A549 (cell line): Measurements from ENCODE around the gene ACAA1. TPM values are rescaled to one million over a fixed set of nuclear protein-coding genes. Genes with fewer than 3 reads are reported as not detected.

Experiments used
- ATAC-seq, 2 experiments: fragments of 200-7000 bp in 1 of 2; fragments of >200 bp in 1 of 2; cut with Nextera tagmentation in 1 of 2; cut with Tn5 transposase in 1 of 2; 3 replicates each; pipeline versions ENCODE4 v1.8.0 to v1.9.1; 2018 to 2020; ENCODE audit warnings: mild to moderate bottlenecking in 1 of 2, moderate library complexity in 1 of 2
- CTCF ChIA-PET: fragments of 300-600 bp; sonication (Branson Sonifier 250); formaldehyde crosslinking; extraction: SDS; loops from one replicate; lab custom pipeline; 2021; ENCODE audit warnings: antibody characterized with exemption, inconsistent platforms; lab: Yijun Ruan, JAX
- POLR2A ChIA-PET: fragments of 350-600 bp; formaldehyde crosslinking; extraction: SDS; loops from one replicate; lab custom pipeline; 2021; ENCODE audit warnings: antibody characterized with exemption, inconsistent platforms; lab: Yijun Ruan, JAX
- DNase-seq, 2 experiments: peaks; one replicate each; pipeline versions ENCODE4 v3.0.0 to v3.0.0-alpha.2; 2011 to 2016; ENCODE audit warnings: low read depth in 1 of 2, low spot score in 1 of 2
- FAIRE-seq: peaks from 2 replicates; lab custom pipeline; 2011; peaks lifted over from hg19 to GRCh38; lab: Jason Lieb, UNC
- H3K27ac ChIP-seq, 2 experiments: fragments of >200 bp; sonication (Bioruptor Twin); formaldehyde crosslinking; 3 replicates each; pipeline ENCODE4 v1.5.1; 2016 to 2017
- H3K4me1 ChIP-seq: fragments of >200 bp; sonication (Bioruptor Twin); formaldehyde crosslinking; 3 replicates; pipeline ENCODE4 v1.6.1; 2016
- H3K4me2 ChIP-seq: fragments of >200 bp; sonication (Bioruptor Twin); formaldehyde crosslinking; 3 replicates; pipeline ENCODE4 v1.6.1; 2016
- H3K4me3 ChIP-seq: fragments of >200 bp; sonication (Bioruptor Twin); formaldehyde crosslinking; 3 replicates; pipeline ENCODE4 v1.5.1; 2016
- H3K9me3 ChIP-seq: fragments of >200 bp; sonication (Bioruptor Twin); formaldehyde crosslinking; 3 replicates; pipeline ENCODE4 v1.6.1; 2016
- CBX8 ChIP-seq: fragments of 200-600 bp; sonication (generic); IDR thresholded peaks from 2 replicates; pipeline ENCODE4 v1.6.1; 2016
- CHD2 ChIP-seq: fragments of 150-350 bp; IDR thresholded peaks from 2 replicates; pipeline ENCODE4 v1.6.1; 2014; ENCODE audit warnings: low read length; ENCODE audit not compliant: partially characterized antibody
- CHD4 ChIP-seq: fragments of 200-600 bp; sonication (generic); IDR thresholded peaks from 2 replicates; pipeline ENCODE4 v1.6.1; 2016; ENCODE audit warnings: antibody characterized with exemption, mild to moderate bottlenecking, borderline replicate concordance
- EHF ChIP-seq: fragments of 250-450 bp; sonication (Bioruptor Pico); IDR thresholded peaks from 2 replicates; pipeline ENCODE4 v1.5.0; 2020; ENCODE audit warnings: mild to moderate bottlenecking
- GATA3 ChIP-seq: IDR thresholded peaks from 2 replicates; pipeline ENCODE4 v1.6.1; 2012; ENCODE audit warnings: borderline replicate concordance
- HEYL ChIP-seq: fragments of 250-450 bp; sonication (Bioruptor Pico); IDR thresholded peaks from 2 replicates; pipeline ENCODE4 v1.8.0; 2021; ENCODE audit warnings: mild to moderate bottlenecking, moderate library complexity
- JUN ChIP-seq, 2 experiments: fragments of >200 bp; sonication (Bioruptor Twin); formaldehyde crosslinking; IDR thresholded peaks; 2 replicates in 1 of 2; 3 replicates in 1 of 2; pipeline ENCODE4 v1.6.1; 2016 to 2017
- MAZ ChIP-seq: fragments of 150-350 bp; IDR thresholded peaks from 2 replicates; pipeline ENCODE4 v1.6.1; 2014; ENCODE audit warnings: antibody characterized with exemption, low read depth, low read length, borderline replicate concordance
- NR3C1 ChIP-seq: fragments of >200 bp; sonication (Bioruptor Twin); formaldehyde crosslinking; IDR thresholded peaks from 3 replicates; pipeline ENCODE4 v1.6.1; 2017
- POLR2A ChIP-seq: IDR thresholded peaks from 2 replicates; pipeline ENCODE4 v1.6.1; 2012; ENCODE audit warnings: mild to moderate bottlenecking, low read length
- POLR2AphosphoS2 ChIP-seq: conservative IDR thresholded peaks from 2 replicates; pipeline ENCODE4 v1.6.1; 2012; ENCODE audit warnings: low read length, improper control_type of control experiment, inconsistent platforms
- RARB ChIP-seq: fragments of 250-450 bp; sonication (Bioruptor Pico); IDR thresholded peaks from 2 replicates; pipeline ENCODE4 v1.8.0; 2021; ENCODE audit warnings: mild to moderate bottlenecking, moderate library complexity
- RCOR1 ChIP-seq: fragments of 150-350 bp; IDR thresholded peaks from 2 replicates; pipeline ENCODE4 v1.6.1; 2014; ENCODE audit warnings: antibody characterized with exemption, low read length, low read depth
- RFX5 ChIP-seq: fragments of 450-650 bp; IDR thresholded peaks from 2 replicates; pipeline ENCODE4 v1.7.1; 2014; ENCODE audit warnings: antibody characterized with exemption, mild to moderate bottlenecking, moderate library complexity
- RNF2 ChIP-seq: fragments of 200-600 bp; sonication (generic); IDR thresholded peaks from 2 replicates; pipeline ENCODE4 v1.6.1; 2016; ENCODE audit warnings: low read depth, mild to moderate bottlenecking, antibody characterized with exemption, moderate library complexity, borderline replicate concordance
- ZC3H11A ChIP-seq: fragments of 450-650 bp; IDR thresholded peaks from 2 replicates; pipeline ENCODE4 v1.6.1; 2014; ENCODE audit warnings: antibody characterized with exemption, mild to moderate bottlenecking
- ZFP36 ChIP-seq: fragments of 450-650 bp; IDR thresholded peaks from 2 replicates; pipeline ENCODE4 v1.6.1; 2014; ENCODE audit warnings: borderline replicate concordance; ENCODE audit not compliant: partially characterized antibody
- WGBS: methylation state at CpG from one replicate; pipeline ENCODE4 v1.1.6; 2017; ENCODE audit errors: missing lambda C conversion rate; 5-methylcytosine and 5-hydroxymethylcytosine counted together
- polyA plus RNA-seq, 4 experiments: library from polyadenylated mRNA; depleted of rRNA in 3 of 4; stranded (reverse); fragments of >200 nt; fragmentation: RNase III in 1 of 4; extraction: RNeasy Plus Mini Kit Qiagen cat#74134 plus additional on column Dnase treatment in 1 of 4; gene quantifications; 2 replicates in 3 of 4; 3 replicates in 1 of 4; pipeline ENCODE4 v1.2.3, GENCODE V29; 2011 to 2017
- TF ChIP-seq, protein P1 (sequence below): fragments of >200 bp; sonication (Bioruptor Twin); formaldehyde crosslinking; IDR thresholded peaks from 2 replicates; pipeline ENCODE4 v1.6.1; 2016
- TF ChIP-seq, protein P2 (sequence below): fragments of >200 bp; sonication (Bioruptor Twin); formaldehyde crosslinking; IDR thresholded peaks from 3 replicates; pipeline ENCODE4 v1.6.1; 2016
- TF ChIP-seq, protein P3 (sequence below): IDR thresholded peaks from 2 replicates; pipeline ENCODE4 v1.6.1; 2012; ENCODE audit warnings: low read depth, borderline replicate concordance
- TF ChIP-seq, protein P4 (sequence below): fragments of >200 bp; sonication (Bioruptor Twin); formaldehyde crosslinking; IDR thresholded peaks from 3 replicates; pipeline ENCODE4 v1.5.1; 2016

The ACAA1 gene
- polyA plus RNA-seq, 2 of the 4 experiments (the other 2 are of a cell fraction): 36.8 to 53.2 TPM

DNA sequence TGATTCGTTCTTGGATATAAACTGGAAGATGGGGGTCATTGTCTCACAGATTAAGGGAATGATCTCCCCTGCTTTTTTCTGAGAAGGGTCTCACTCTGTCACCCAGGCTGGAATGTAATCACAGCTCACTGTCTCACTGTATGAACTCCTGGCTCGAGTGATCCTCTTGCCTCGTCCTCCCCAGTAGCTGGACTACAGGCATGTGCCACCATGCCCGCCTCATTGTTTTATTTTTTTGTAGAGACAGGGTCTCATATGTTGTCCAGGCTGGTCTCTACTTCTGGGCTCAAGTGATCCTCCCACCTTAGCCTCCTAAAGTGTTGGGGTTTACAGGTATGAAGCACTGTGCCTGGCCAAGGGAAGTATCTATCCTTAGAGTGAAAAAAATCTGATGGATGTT lies 33.8 kb upstream of the ACAA1 start:
- Histone ChIP-seq H3K4me2 (no peak overlapping the region), H3K4me1 (peaks cover 52% of the 10 kb centered on the region), H3K9me3 (no peaks in the 10 kb centered on the region)
- POLR2A ChIA-PET: no interaction called here
- no peak for TF ChIP-seq CHD4
- no peak for TF ChIP-seq RFX5
- TF ChIP-seq, protein P1, sequence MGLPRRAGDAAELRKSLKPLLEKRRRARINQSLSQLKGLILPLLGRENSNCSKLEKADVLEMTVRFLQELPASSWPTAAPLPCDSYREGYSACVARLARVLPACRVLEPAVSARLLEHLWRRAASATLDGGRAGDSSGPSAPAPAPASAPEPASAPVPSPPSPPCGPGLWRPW: no peak
- TF ChIP-seq JUN (IDR thresholded peaks at IDR 0.05): no peak
- TF ChIP-seq, all 56 proteins: peak for 0
- CTCF ChIA-PET: no interaction called here
- H3K4me3 ChIP-seq: no peak overlapping the region
- no peak overlapping the region for H3K27ac ChIP-seq
- ATAC-seq (no peak), DNase-seq (no peak), FAIRE-seq (no peak)
- WGBS: 84% methylated on average over 4 of the region's 4 CpGs

DNA sequence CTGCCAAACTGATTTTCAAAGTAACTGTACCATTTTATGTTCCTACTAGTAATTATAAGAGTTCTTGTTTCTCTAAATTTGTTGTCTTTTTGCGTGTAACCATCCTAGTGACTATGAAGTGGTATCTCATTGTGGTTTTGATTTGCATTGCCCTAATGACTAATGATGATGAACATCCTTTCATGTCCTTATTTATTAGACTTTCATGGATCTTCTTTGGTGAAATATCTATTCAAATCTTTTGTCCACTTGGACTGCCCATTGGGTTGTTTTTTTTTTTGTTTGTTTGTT lies 32.0 kb upstream of the ACAA1 start:
- Histone ChIP-seq H3K9me3 (no peaks in the 10 kb centered on the region), H3K27ac (no peak overlapping the region), H3K4me1 (peaks cover 44% of the 10 kb centered on the region), H3K4me3 (no peak overlapping the region)
- WGBS: 92% methylated on average over 1 of the region's 1 CpG
- FAIRE-seq (no peak), DNase-seq (no peak), ATAC-seq (no peak)
- ChIA-PET CTCF (no interaction called here), POLR2A (no interaction called here)
- TF ChIP-seq, protein P2, sequence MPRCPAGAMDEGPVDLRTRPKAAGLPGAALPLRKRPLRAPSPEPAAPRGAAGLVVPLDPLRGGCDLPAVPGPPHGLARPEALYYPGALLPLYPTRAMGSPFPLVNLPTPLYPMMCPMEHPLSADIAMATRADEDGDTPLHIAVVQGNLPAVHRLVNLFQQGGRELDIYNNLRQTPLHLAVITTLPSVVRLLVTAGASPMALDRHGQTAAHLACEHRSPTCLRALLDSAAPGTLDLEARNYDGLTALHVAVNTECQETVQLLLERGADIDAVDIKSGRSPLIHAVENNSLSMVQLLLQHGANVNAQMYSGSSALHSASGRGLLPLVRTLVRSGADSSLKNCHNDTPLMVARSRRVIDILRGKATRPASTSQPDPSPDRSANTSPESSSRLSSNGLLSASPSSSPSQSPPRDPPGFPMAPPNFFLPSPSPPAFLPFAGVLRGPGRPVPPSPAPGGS: no peak
- no peak for TF ChIP-seq GATA3
- no peak for TF ChIP-seq ZC3H11A
- no peak for TF ChIP-seq POLR2A
- no peak for TF ChIP-seq NR3C1
- no peak for TF ChIP-seq RARB (CRISPR knock-in tag)
- no peak for TF ChIP-seq JUN (IDR thresholded peaks at IDR 0.05)
- no peak for TF ChIP-seq RCOR1
- TF ChIP-seq RNF2: no peak
- TF ChIP-seq HEYL (CRISPR knock-in tag): no peak
- TF ChIP-seq MAZ: no peak
- no peak for TF ChIP-seq POLR2AphosphoS2
- no peak for TF ChIP-seq CHD2
- no peak for TF ChIP-seq ZFP36
- TF ChIP-seq CBX8: no peak
- TF ChIP-seq, protein P1: no peak
- no peak for TF ChIP-seq EHF (CRISPR knock-in tag)
- TF ChIP-seq, protein P3, sequence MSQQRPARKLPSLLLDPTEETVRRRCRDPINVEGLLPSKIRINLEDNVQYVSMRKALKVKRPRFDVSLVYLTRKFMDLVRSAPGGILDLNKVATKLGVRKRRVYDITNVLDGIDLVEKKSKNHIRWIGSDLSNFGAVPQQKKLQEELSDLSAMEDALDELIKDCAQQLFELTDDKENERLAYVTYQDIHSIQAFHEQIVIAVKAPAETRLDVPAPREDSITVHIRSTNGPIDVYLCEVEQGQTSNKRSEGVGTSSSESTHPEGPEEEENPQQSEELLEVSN: no peak
- TF ChIP-seq, protein P4, sequence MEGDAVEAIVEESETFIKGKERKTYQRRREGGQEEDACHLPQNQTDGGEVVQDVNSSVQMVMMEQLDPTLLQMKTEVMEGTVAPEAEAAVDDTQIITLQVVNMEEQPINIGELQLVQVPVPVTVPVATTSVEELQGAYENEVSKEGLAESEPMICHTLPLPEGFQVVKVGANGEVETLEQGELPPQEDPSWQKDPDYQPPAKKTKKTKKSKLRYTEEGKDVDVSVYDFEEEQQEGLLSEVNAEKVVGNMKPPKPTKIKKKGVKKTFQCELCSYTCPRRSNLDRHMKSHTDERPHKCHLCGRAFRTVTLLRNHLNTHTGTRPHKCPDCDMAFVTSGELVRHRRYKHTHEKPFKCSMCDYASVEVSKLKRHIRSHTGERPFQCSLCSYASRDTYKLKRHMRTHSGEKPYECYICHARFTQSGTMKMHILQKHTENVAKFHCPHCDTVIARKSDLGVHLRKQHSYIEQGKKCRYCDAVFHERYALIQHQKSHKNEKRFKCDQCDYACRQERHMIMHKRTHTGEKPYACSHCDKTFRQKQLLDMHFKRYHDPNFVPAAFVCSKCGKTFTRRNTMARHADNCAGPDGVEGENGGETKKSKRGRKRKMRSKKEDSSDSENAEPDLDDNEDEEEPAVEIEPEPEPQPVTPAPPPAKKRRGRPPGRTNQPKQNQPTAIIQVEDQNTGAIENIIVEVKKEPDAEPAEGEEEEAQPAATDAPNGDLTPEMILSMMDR: no peak
- TF ChIP-seq, all 56 proteins: peak for 0
- 0 out of 3 replicates have a peak overlapping the region, but pooled peaks have one; percentile 9 for H3K4me2 ChIP-seq
